ENCODE data around the gene LCE3D.
"Not testable (repeated sequence)": the region's sequence is repeated elsewhere in the genome, so short reads cannot be mapped to it uniquely, and the experiment has no call there.

Gene LCE3D

GRCh38 chr1:152580433-152580832 lies at the start of gene LCE3D:
TSS of gene LCE3D (minus strand) at chr1:152580516. CDS start at chr1:152579936, 580 bp downstream.
- H3K36me3 Mint-ChIP-seq: no peaks in the 10 kb centered on the region
- H3K4me3 Mint-ChIP-seq: no peak within 1 kb of the TSS
- ATAC-seq (replicated peaks): no peak
- peaks cover 13 to 14% of the 10 kb centered on the region in 2 donors for H3K27me3 Mint-ChIP-seq
- peaks cover 3 to 6% of the 10 kb centered on the region in 2 donors for H3K4me1 Mint-ChIP-seq
- H3K9me3 Mint-ChIP-seq: peaks cover 0 to 2% of the 10 kb centered on the region in 2 donors
- H3K27ac Mint-ChIP-seq: no peak within 1 kb of the TSS
- no peak for DNase-seq

GRCh38 chr1:152626744-152627143 lies 46.4 kb upstream of the LCE3D start:
- H3K9me3 Mint-ChIP-seq: no peaks in the 10 kb centered on the region
- no peaks in the 10 kb centered on the region for H3K36me3 Mint-ChIP-seq
- no peak overlapping the region for H3K27ac Mint-ChIP-seq
- H3K27me3 Mint-ChIP-seq: peaks cover 53 to 54% of the 10 kb centered on the region in 2 donors
- peaks cover 2 to 5% of the 10 kb centered on the region in 2 donors for H3K4me1 Mint-ChIP-seq
- ATAC-seq (replicated peaks) (no peak), DNase-seq (no peak)
- no peak overlapping the region for H3K4me3 Mint-ChIP-seq

- Mint-ChIP-seq H3K36me3 (peaks cover 0 to 3% of the 10 kb centered on the region in 2 donors), H3K27me3 (peaks cover 40 to 41% of the 10 kb centered on the region in 2 donors), H3K4me3 (no peak overlapping the region), H3K4me1 (peaks cover 2 to 5% of the 10 kb centered on the region in 2 donors), H3K9me3 (peaks cover 9 to 10% of the 10 kb centered on the region in 2 donors), H3K27ac (no peak overlapping the region)
- DNase-seq (no peak), ATAC-seq (replicated peaks) (no peak)
Observed at GRCh38 chr1:152623203-152623844, 43.0 kb upstream of the LCE3D start.

GRCh38 chr1:152622803-152623202 lies 42.5 kb upstream of the LCE3D start, which contains the start of gene LCE3A:
TSS of gene LCE3A (minus strand) at chr1:152623103. CDS start at chr1:152623103, 0 bp downstream.
- ATAC-seq (replicated peaks) (no peak), DNase-seq (no peak)

GRCh38 chr1:152621993-152622392 lies 41.7 kb upstream of the LCE3D start:
- Mint-ChIP-seq H3K9me3 (peaks cover 12 to 15% of the 10 kb centered on the region in 2 donors), H3K27ac (no peak overlapping the region), H3K36me3 (peaks cover 0 to 3% of the 10 kb centered on the region in 2 donors), H3K4me3 (no peak overlapping the region), H3K27me3 (peaks cover 28% of the 10 kb centered on the region in 2 donors), H3K4me1 (peaks cover 2 to 5% of the 10 kb centered on the region in 2 donors)
- no peak for ATAC-seq (replicated peaks)
- no peak for DNase-seq

More at GRCh38 chr1:152622803-152623202, 42.5 kb upstream of the LCE3D start, which contains the start of gene LCE3A:
- Mint-ChIP-seq H3K27me3 (peaks cover 35 to 36% of the 10 kb centered on the region in 2 donors), H3K9me3 (peaks cover 9 to 11% of the 10 kb centered on the region in 2 donors), H3K4me3 (no peak within 1 kb of the TSS), H3K4me1 (peaks cover 2 to 5% of the 10 kb centered on the region in 2 donors), H3K36me3 (peaks cover 0 to 3% of the 10 kb centered on the region in 2 donors), H3K27ac (no peak within 1 kb of the TSS)

GRCh38 chr1:152613511-152613910 lies 33.2 kb upstream of the LCE3D start, which contains the start of gene LCE3B:
TSS of gene LCE3B (plus strand) at chr1:152613811. CDS start at chr1:152613811, 0 bp downstream.
- peaks cover 4 to 7% of the 10 kb centered on the region in 2 donors for H3K9me3 Mint-ChIP-seq
- no peaks in the 10 kb centered on the region for H3K4me1 Mint-ChIP-seq
- DNase-seq (no peak), ATAC-seq (replicated peaks) (no peak)
- peaks cover 0 to 1% of the 10 kb centered on the region in 2 donors for H3K36me3 Mint-ChIP-seq
- peaks cover 0 to 14% of the 10 kb centered on the region in 2 donors for H3K27me3 Mint-ChIP-seq
- H3K27ac Mint-ChIP-seq: no peak within 1 kb of the TSS
- no peak within 1 kb of the TSS for H3K4me3 Mint-ChIP-seq

GRCh38 chr1:152599934-152600333 lies 19.6 kb upstream of the LCE3D start, which contains the start of gene LCE3C:
TSS of gene LCE3C (plus strand) at chr1:152600234. CDS start at chr1:152600732, 498 bp downstream.
- ATAC-seq (replicated peaks): no peak
- Mint-ChIP-seq H3K9me3 (peaks cover 3 to 5% of the 10 kb centered on the region in 2 donors), H3K4me3 (no peak within 1 kb of the TSS), H3K27me3 (peaks cover 0 to 3% of the 10 kb centered on the region in 2 donors), H3K27ac (no peak within 1 kb of the TSS), H3K36me3 (no peaks in the 10 kb centered on the region), H3K4me1 (no peaks in the 10 kb centered on the region)
- DNase-seq: no peak

GRCh38 chr1:152596986-152597385 lies 16.7 kb upstream of the LCE3D start:
- DNase-seq: no peak
- Mint-ChIP-seq H3K27me3 (peaks cover 0 to 3% of the 10 kb centered on the region in 2 donors), H3K27ac (no peak overlapping the region), H3K9me3 (peaks cover 3 to 7% of the 10 kb centered on the region in 2 donors), H3K4me1 (no peaks in the 10 kb centered on the region), H3K36me3 (no peaks in the 10 kb centered on the region), H3K4me3 (no peak overlapping the region)
- ATAC-seq (replicated peaks): no peak

GRCh38 chr1:152585586-152585985 lies 5.3 kb upstream of the LCE3D start:
- peaks cover 0 to 4% of the 10 kb centered on the region in 2 donors for H3K9me3 Mint-ChIP-seq
- ATAC-seq (replicated peaks): no peak
- H3K4me3 Mint-ChIP-seq: no peak overlapping the region
- no peaks in the 10 kb centered on the region for H3K4me1 Mint-ChIP-seq
- no peak overlapping the region for H3K27ac Mint-ChIP-seq
- peaks cover 2 to 5% of the 10 kb centered on the region in 2 donors for H3K27me3 Mint-ChIP-seq
- no peaks in the 10 kb centered on the region for H3K36me3 Mint-ChIP-seq
- DNase-seq: no peak

GRCh38 chr1:152582647-152583046 lies 2.3 kb upstream of the LCE3D start:
- Mint-ChIP-seq H3K27me3 (peaks cover 14 to 16% of the 10 kb centered on the region in 2 donors), H3K4me3 (no peak overlapping the region), H3K4me1 (peaks cover 3 to 6% of the 10 kb centered on the region in 2 donors), H3K27ac (no peak overlapping the region), H3K9me3 (peaks cover 0 to 2% of the 10 kb centered on the region in 2 donors), H3K36me3 (no peaks in the 10 kb centered on the region)
- no peak for ATAC-seq (replicated peaks)
- no peak for DNase-seq

- not testable (repeated sequence) for H3K4me1 Mint-ChIP-seq; H3K9me3 Mint-ChIP-seq; H3K4me3 Mint-ChIP-seq; H3K36me3 Mint-ChIP-seq; ATAC-seq (replicated peaks); DNase-seq; H3K27ac Mint-ChIP-seq
- peaks cover 14 to 19% of the 10 kb centered on the region in 2 donors for H3K27me3 Mint-ChIP-seq
Observed at GRCh38 chr1:152579526-152579925, 790 bp downstream of the LCE3D start.

- no peak overlapping the region for H3K4me3 Mint-ChIP-seq
- ATAC-seq (replicated peaks) (no peak), DNase-seq (no peak)
- no peak overlapping the region for H3K27ac Mint-ChIP-seq
- no peaks in the 10 kb centered on the region for H3K36me3 Mint-ChIP-seq
- peaks cover 3 to 6% of the 10 kb centered on the region in 2 donors for H3K4me1 Mint-ChIP-seq
- peaks cover 0 to 2% of the 10 kb centered on the region in 2 donors for H3K9me3 Mint-ChIP-seq
- H3K27me3 Mint-ChIP-seq: peaks cover 14 to 32% of the 10 kb centered on the region in 2 donors
Observed at GRCh38 chr1:152577168-152577567, 3.1 kb downstream of the LCE3D start.

GRCh38 chr1:152566681-152567080 lies 13.6 kb downstream of the LCE3D start, which contains the start of gene LCE3E:
TSS of gene LCE3E (minus strand) at chr1:152566780. CDS start at chr1:152566208, 572 bp downstream.
- DNase-seq (no peak), ATAC-seq (replicated peaks) (no peak)
- peaks cover 4 to 8% of the 10 kb centered on the region in 2 donors for H3K9me3 Mint-ChIP-seq
- H3K27me3 Mint-ChIP-seq: peaks cover 11% of the 10 kb centered on the region in 2 donors
- no peak within 1 kb of the TSS for H3K4me3 Mint-ChIP-seq
- H3K27ac Mint-ChIP-seq: no peak within 1 kb of the TSS
- H3K4me1 Mint-ChIP-seq: no peaks in the 10 kb centered on the region
- H3K36me3 Mint-ChIP-seq: no peaks in the 10 kb centered on the region

- Mint-ChIP-seq H3K4me3 (no peak overlapping the region), H3K27me3 (peaks cover 1 to 10% of the 10 kb centered on the region in 2 donors), H3K36me3 (no peaks in the 10 kb centered on the region), H3K27ac (no peak overlapping the region), H3K4me1 (no peaks in the 10 kb centered on the region), H3K9me3 (peaks cover 4 to 5% of the 10 kb centered on the region in 2 donors)
- ATAC-seq (replicated peaks) (no peak), DNase-seq (no peak)
Observed at GRCh38 chr1:152565535-152566215, 14.6 kb downstream of the LCE3D start.
